ENCODE results near the gene MICU2.

DNA sequence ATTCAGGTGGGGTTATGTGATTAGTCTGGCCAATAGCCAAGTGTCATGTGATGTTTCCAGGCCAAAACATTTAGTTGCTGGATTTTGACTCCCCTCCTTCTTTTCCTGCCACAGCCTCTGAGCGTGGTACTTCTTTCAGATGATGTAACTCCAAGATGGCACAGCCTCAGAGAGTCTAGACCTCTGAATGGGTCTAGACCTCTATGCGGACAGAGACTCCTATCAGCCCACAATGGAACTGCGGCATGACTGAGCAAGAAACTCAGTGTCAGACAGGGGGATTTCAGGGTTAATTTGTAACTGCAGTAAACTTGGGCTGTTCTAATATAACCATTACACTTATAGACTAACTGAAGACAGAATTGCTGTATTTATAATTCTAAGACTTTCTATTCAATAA, 102.3 kb downstream of the MICU2 start:
- TF ChIP-seq, protein P1, sequence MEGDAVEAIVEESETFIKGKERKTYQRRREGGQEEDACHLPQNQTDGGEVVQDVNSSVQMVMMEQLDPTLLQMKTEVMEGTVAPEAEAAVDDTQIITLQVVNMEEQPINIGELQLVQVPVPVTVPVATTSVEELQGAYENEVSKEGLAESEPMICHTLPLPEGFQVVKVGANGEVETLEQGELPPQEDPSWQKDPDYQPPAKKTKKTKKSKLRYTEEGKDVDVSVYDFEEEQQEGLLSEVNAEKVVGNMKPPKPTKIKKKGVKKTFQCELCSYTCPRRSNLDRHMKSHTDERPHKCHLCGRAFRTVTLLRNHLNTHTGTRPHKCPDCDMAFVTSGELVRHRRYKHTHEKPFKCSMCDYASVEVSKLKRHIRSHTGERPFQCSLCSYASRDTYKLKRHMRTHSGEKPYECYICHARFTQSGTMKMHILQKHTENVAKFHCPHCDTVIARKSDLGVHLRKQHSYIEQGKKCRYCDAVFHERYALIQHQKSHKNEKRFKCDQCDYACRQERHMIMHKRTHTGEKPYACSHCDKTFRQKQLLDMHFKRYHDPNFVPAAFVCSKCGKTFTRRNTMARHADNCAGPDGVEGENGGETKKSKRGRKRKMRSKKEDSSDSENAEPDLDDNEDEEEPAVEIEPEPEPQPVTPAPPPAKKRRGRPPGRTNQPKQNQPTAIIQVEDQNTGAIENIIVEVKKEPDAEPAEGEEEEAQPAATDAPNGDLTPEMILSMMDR (conservative IDR thresholded peaks at IDR 0.05; ENCODE audit: low read depth, low read length) = peak; percentile 28; the same call in 1 of the 2 replicates
- no peak for TF ChIP-seq EZH2 (IDR thresholded peaks at IDR 0.05; ENCODE audit: borderline replicate concordance, low read depth, low read length, poor library complexity, severe bottlenecking)

Data from A673 (cell line).